ENCODE results near the gene CELF4. TPM values are rescaled to one million over a fixed set of nuclear protein-coding genes. Genes with fewer than 3 reads are reported as not detected.

Gene CELF4
- total and polyA plus RNA-seq, 10 of the 15 experiments (the other 5 are each of a cell fraction or from before 2014, with no cell fraction given), result 0.03 to 0.32 TPM; not detected in 8

GRCh38 chr18:37470986-37471385 is 94.6 kb downstream of the CELF4 start:
- intact Hi-C loops (cut with micrococcal nuclease; ENCODE audit: unreplicated experiment), result no loop called here
- Histone ChIP-seq H3K36me3 (ENCODE audit: control insufficient read depth in 2 of 2, insufficient read depth in 2 of 2, low read length in 1 of 2) (no peaks in the 10 kb centered on the region), H3K27me3 (replicated peaks in 1 of 2; ENCODE audit: control insufficient read depth in 2 of 2, insufficient read depth in 2 of 2, low read length in 1 of 2) (peaks cover 2 to 3% of the 10 kb centered on the region in 2 experiments; a peak in 3 of 4 replicates), H2AFZ (ENCODE audit: control insufficient read depth, low read depth, low read length) (no peak overlapping the region), H4K20me1 (ENCODE audit: control insufficient read depth, insufficient read depth) (no peaks in the 10 kb centered on the region), H3K4me2 (ENCODE audit: control insufficient read depth, insufficient read depth) (no peak overlapping the region), H3K9ac (ENCODE audit: control insufficient read depth, insufficient read depth, low read length) (no peak overlapping the region), H3K9me3 (replicated peaks; ENCODE audit: control insufficient read depth, insufficient read depth, low read length) (no peaks in the 10 kb centered on the region), H3K4me3 (no peak overlapping the region), H3K4me1 (ENCODE audit: control insufficient read depth, insufficient read depth, low read length) (no peaks in the 10 kb centered on the region), H3K27ac (ENCODE audit: control insufficient read depth, insufficient read depth) (no peak overlapping the region), H3K79me2 (ENCODE audit: control insufficient read depth, insufficient read depth, low read length) (no peaks in the 10 kb centered on the region)
- RAD21 ChIA-PET (ENCODE audit: unreplicated experiment), result no interaction called here
- SMC1A ChIA-PET (ENCODE audit: uncharacterized antibody, unreplicated experiment), result no interaction called here
- in situ Hi-C loops (cut with MboI), result no loop called here
- DNase-seq (ENCODE audit: low read depth, low spot score) (no peak), ATAC-seq (no peak), FAIRE-seq (no peak)
- POLR2A ChIA-PET, result no interaction called here
- WGBS (ENCODE audit: insufficient coverage, insufficient replicate concordance, low lambda C conversion rate, missing lambda C conversion rate), result 17% methylated on average over 2 of the region's 2 CpGs
- no TSS peak for BruUV-seq (replicated peaks)
- TF ChIP-seq SP1 (IDR thresholded peaks at IDR 0.05; ENCODE audit: low read depth, low read length) (no peak), TCF12 (IDR thresholded peaks at IDR 0.05; ENCODE audit: low read depth, low read length) (no peak), ZZZ3 (IDR thresholded peaks at IDR 0.05; ENCODE audit: control insufficient read depth, insufficient read length, low read depth) (no peak), ETV6 (conservative IDR thresholded peaks at IDR 0.05 in 1 of 2, IDR thresholded peaks at IDR 0.05 in 1 of 2; ENCODE audit: borderline replicate concordance in 1 of 2, low read depth in 1 of 2) (no peak), RBBP5 (conservative IDR thresholded peaks at IDR 0.05) (no peak), MEF2B (IDR thresholded peaks at IDR 0.05; ENCODE audit: partially characterized antibody, poor library complexity, severe bottlenecking) (no peak), NFYA (IDR thresholded peaks at IDR 0.05; ENCODE audit: borderline replicate concordance, low read depth, low read length) (no peak), STAT3 (IDR thresholded peaks at IDR 0.05; ENCODE audit: low read depth, low read length) (no peak), LARP7 (IDR thresholded peaks at IDR 0.05) (no peak), BCL3 (IDR thresholded peaks at IDR 0.05; ENCODE audit: borderline replicate concordance, insufficient read depth, low read depth, low read length, poor library complexity, severe bottlenecking) (no peak), POU2F2 (IDR thresholded peaks at IDR 0.05; ENCODE audit: borderline replicate concordance, low read depth, low read length) (no peak), PKNOX1 (IDR thresholded peaks at IDR 0.05) (no peak), ZBTB11 (CRISPR knock-in tag; IDR thresholded peaks at IDR 0.05) (no peak)
- CTCF ChIA-PET, result no interaction called here

All from GM12878 (cell line).